Spleen (tissue), 11 donors: ENCODE data around the gene MRGPRD. TPM values are rescaled to one million over a fixed set of nuclear protein-coding genes. Genes with fewer than 3 reads are reported as not detected.

Experiments used
- DNase-seq: peaks from one replicate; pipeline ENCODE4 v3.0.0-alpha.2; 2020
- H3K27ac ChIP-seq, 8 donors: fragments of 200-600 bp; sonication (generic) in 7 of 8; 1 replicate in 4 of 8; 2 replicates in 4 of 8; pipeline versions ENCODE4 v1.5.0 to v1.8.0; 2016 to 2021; ENCODE audit warnings: inconsistent platforms in 4 of 8, mild to moderate bottlenecking in 4 of 8, moderate library complexity in 1 of 8
- H3K27me3 ChIP-seq, 7 donors: fragments of 200-600 bp; sonication (generic) in 6 of 7; replicated peaks in 1 of 7; 1 replicate in 4 of 7; 2 replicates in 3 of 7; pipeline versions ENCODE4 v1.5.0 to v1.8.0; 2016 to 2021; ENCODE audit warnings: inconsistent platforms in 3 of 7, mild to moderate bottlenecking in 1 of 7
- H3K36me3 ChIP-seq, 6 donors: fragments of 200-600 bp; sonication (generic) in 5 of 6; 1 replicate in 4 of 6; 2 replicates in 2 of 6; pipeline versions ENCODE4 v1.5.0 to v1.8.0; 2016 to 2021; ENCODE audit warnings: inconsistent platforms in 2 of 6
- H3K4me1 ChIP-seq, 6 donors: fragments of 200-600 bp; sonication (generic) in 5 of 6; 1 replicate in 3 of 6; 2 replicates in 3 of 6; pipeline versions ENCODE4 v1.5.0 to v1.8.0; 2016 to 2021; ENCODE audit warnings: inconsistent platforms in 3 of 6
- H3K4me3 ChIP-seq, 8 donors: fragments of 200-600 bp; sonication (generic) in 7 of 8; 1 replicate in 4 of 8; 2 replicates in 4 of 8; pipeline versions ENCODE4 v1.5.0 to v1.8.0; 2016 to 2021; ENCODE audit warnings: inconsistent platforms in 4 of 8, mild to moderate bottlenecking in 4 of 8, moderate library complexity in 2 of 8
- H3K9me3 ChIP-seq, 8 donors: fragments of 200-600 bp; sonication (generic) in 7 of 8; 1 replicate in 4 of 8; 2 replicates in 4 of 8; pipeline versions ENCODE4 v1.5.0 to v1.8.0; 2016 to 2021; ENCODE audit warnings: inconsistent platforms in 4 of 8
- CTCF ChIP-seq, 11 experiments: fragments of 200-600 bp in 7 of 11; fragments of 450-650 bp in 4 of 11; sonication (generic) in 4 of 11; IDR thresholded peaks in 8 of 11; conservative IDR thresholded peaks in 3 of 11; 1 replicate in 7 of 11; 2 replicates in 4 of 11; pipeline versions ENCODE4 v1.4.0 to v1.8.0; 2016 to 2021; ENCODE audit warnings: antibody characterized with exemption in 11 of 11, inconsistent platforms in 4 of 11, mild to moderate bottlenecking in 1 of 11
- POLR2A ChIP-seq, 3 donors: fragments of 450-650 bp; IDR thresholded peaks; one replicate each; pipeline ENCODE4 v1.5.1; 2017; ENCODE audit warnings: antibody characterized with exemption in 3 of 3, mild to moderate bottlenecking in 1 of 3
- POLR2AphosphoS5 ChIP-seq, 3 donors: sonication (generic); formaldehyde crosslinking; IDR thresholded peaks; one replicate each; pipeline ENCODE4 v1.5.1; 2017; ENCODE audit warnings: antibody characterized with exemption in 3 of 3
- WGBS, 5 donors: extraction: QIAGEN DNeasy Blood & Tissue Kit in 3 of 5; methylation state at CpG; one replicate each; pipeline versions ENCODE4 v1.1.5 to v1.1.7; 2013 to 2018; 5-methylcytosine and 5-hydroxymethylcytosine counted together
- intact Hi-C: fragments of 100-400 bp; cut with DNase I; formaldehyde crosslinking; loops from one replicate; pipeline ENCODE4 v1.15.0; 2023; ENCODE audit warnings: low total_unique reads
- polyA plus RNA-seq, 3 donors: library from polyadenylated mRNA; stranded (reverse); fragments of 200-250 nt; gene quantifications; one replicate each; pipeline ENCODE4 v1.2.1, GENCODE V29; 2013
- total RNA-seq, 7 donors: library from RNA; depleted of rRNA in 3 of 7; stranded (reverse); fragments of >200 nt in 3 of 7; fragmentation: NEBNext Ultra II Directional in 4 of 7; extraction: Animal tissue kit (Norgen Biotek cat#: 25700) in 4 of 7; gene quantifications; one replicate each; pipeline versions ENCODE4 v1.1.0 to v1.2.1, GENCODE V29; 2016 to 2021
- donor health status: healthy with polysubstance abuse.
- donor health status: DM: no; HTN: no; CAD: no; lungs with moderate emphysema.
- donor health status: DM: no; HTN: no; CAD: no.
- donor health status: Bipolar disorder and iron deficiency.
- donor health status: healthy.
- donor health status: DM: no; HTN: no; CAD: no.
- donor health status: DM: yes; HTN: yes; CAD: no.

MRGPRD gene
- total and polyA plus RNA-seq, 10 donors, result not detected

DNA sequence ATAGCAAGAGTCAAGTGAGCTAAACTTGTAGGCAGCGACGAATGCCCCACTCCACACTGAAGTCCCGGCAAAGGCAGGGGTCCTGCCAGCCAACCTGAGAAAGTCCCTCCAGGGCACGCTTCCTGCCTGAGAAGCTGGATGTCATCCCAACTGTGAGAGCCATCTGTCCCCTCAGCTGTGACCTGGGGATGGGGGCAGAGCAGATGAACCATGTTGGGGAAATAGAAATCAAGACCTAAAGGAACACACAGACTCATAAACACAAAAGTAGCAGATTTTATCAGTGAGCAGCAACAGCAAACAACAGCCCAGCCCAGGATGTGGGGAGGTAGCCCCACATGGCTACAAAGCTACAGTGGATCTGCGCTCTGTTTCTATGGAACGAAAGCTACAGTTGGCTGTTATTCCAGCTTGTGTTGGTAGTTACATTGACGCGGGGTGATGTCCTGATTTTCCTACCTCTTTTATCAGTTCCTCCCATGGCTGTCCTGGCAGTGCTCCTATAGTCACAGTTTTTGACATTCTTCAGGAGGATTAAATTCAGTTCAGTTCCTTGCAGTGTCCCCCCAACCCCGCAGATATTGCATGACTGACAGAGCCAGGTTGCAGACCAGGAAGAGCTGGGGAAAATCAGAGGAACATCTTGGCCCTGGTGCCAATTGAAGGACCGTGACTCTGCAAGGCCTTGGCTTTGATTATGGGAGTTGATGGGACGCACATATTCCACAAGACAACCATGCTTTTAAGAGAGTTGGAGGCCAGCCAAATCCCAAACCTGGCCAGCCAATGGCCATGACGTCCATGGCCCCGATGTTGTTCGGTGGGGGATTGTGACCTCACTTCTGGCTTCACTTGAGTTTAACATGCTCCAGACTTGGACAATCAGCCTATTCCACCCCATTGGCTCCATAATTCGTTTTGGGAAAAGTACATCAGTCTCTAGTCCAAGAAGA is 14.6 kb downstream of the MRGPRD start:
- Histone ChIP-seq H3K27me3 (peaks cover 0 to 36% (median 0%) of the 10 kb centered on the region in 7 donors), H3K9me3 (no peaks in the 10 kb centered on the region), H3K27ac (no peak overlapping the region), H3K4me1 (peaks cover 0 to 7% (median 0%) of the 10 kb centered on the region in 6 donors), H3K36me3 (no peaks in the 10 kb centered on the region), H3K4me3 (no peak overlapping the region)
- DNase-seq, result no peak
- intact Hi-C loops, result no loop called here
- 83 to 90% (median 88%) methylated on average over 15 of the region's 15 CpGs for WGBS, 5 donors
- no peak for TF ChIP-seq CTCF (IDR thresholded peaks at IDR 0.05 in 8 of 11, conservative IDR thresholded peaks at IDR 0.05 in 3 of 11)
- no peak for TF ChIP-seq POLR2AphosphoS5 (IDR thresholded peaks at IDR 0.05)
- no peak for TF ChIP-seq POLR2A (IDR thresholded peaks at IDR 0.05)

DNA sequence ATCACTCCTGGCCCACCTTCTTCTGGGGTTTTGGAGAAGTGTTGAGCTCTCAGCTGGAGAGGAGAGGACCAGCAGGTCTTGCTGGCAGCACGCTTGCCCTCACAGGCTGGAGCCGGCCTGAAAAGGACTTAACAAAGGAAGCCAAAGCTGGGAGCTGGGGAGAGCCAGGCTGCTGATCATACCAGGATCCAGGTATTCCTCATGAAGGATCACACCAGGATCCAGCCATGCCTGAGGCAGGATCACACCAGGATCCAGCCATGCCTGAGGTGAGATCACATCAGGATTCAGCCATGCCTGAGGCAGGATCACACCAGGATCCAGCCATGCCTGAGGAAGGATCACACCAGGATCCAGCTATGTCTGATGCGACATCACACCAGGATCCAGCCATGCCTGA is 17.0 kb downstream of the MRGPRD start:
- Histone ChIP-seq H3K4me1 (peaks cover 0 to 7% (median 0%) of the 10 kb centered on the region in 6 donors), H3K27me3 (peaks cover 0 to 32% (median 0%) of the 10 kb centered on the region in 7 donors), H3K27ac (no peak overlapping the region), H3K9me3 (no peaks in the 10 kb centered on the region), H3K4me3 (no peak overlapping the region), H3K36me3 (no peaks in the 10 kb centered on the region)
- DNase-seq, result no peak
- TF ChIP-seq POLR2A (IDR thresholded peaks at IDR 0.05), result no peak
- no peak for TF ChIP-seq POLR2AphosphoS5 (IDR thresholded peaks at IDR 0.05)
- no peak for TF ChIP-seq CTCF (IDR thresholded peaks at IDR 0.05 in 8 of 11, conservative IDR thresholded peaks at IDR 0.05 in 3 of 11)
- WGBS, 5 donors, result 79 to 94% (median 92%) methylated on average over 3 of the region's 3 CpGs
- intact Hi-C loops, result no loop called here

DNA sequence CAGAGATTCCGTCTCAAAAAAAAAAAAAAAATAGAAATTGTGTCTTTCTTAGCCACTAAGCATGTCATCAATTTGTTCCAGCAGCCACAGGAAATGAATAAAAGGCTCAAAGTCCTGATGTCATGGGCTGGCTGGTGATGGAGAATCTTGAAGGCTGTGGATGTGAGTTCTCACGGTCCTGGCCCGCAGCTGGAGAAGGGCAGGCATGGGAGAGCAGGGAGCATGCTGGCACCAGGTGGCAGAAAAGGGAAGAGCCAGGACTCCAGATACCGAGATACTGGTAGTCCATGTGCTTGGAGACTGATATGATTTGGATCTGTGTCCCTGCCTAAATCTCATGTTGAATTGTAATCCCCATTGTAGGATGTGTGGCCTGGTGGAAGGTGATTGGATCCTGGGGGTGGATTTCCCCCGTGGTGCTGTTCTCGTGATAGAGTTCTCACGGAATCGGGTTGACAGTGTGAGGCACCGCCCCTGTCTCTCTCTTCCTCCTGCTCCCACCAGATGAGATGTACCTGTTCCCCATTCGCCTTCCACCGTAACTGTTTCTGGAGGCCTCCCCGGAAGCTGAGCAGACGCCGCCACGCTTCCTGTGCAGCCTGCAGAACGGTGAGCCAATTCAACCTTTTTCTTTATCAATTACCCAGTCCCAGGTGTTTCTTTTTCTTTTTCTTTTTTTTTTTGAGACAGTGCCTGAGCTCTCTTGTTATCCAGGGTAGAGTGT is 18.1 kb downstream of the MRGPRD start:
- no peaks in the 10 kb centered on the region for H3K36me3 ChIP-seq
- peak; percentile 46 for DNase-seq
- no peak overlapping the region for H3K27ac ChIP-seq
- peaks cover 0 to 7% (median 0%) of the 10 kb centered on the region in 8 donors for H3K9me3 ChIP-seq
- H3K4me3 ChIP-seq, result no peak overlapping the region
- 55 to 73% (median 58%) methylated on average over 16 of the region's 16 CpGs for WGBS, 5 donors
- TF ChIP-seq POLR2AphosphoS5 (IDR thresholded peaks at IDR 0.05) (no peak), CTCF (IDR thresholded peaks at IDR 0.05 in 8 of 11, conservative IDR thresholded peaks at IDR 0.05 in 3 of 11) (no peak), POLR2A (IDR thresholded peaks at IDR 0.05) (no peak)
- peaks cover 0 to 7% (median 0%) of the 10 kb centered on the region in 6 donors for H3K4me1 ChIP-seq
- intact Hi-C loops, result no loop called here
- H3K27me3 ChIP-seq, result peaks cover 0 to 22% (median 0%) of the 10 kb centered on the region in 7 donors
